ENCODE measurements around the gene TBX21.
"Not testable (repeated sequence)": the region's sequence is repeated elsewhere in the genome, so short reads cannot be mapped to it uniquely, and the experiment has no call there.

TBX21 gene

GRCh38 chr17:47735139-47735464 lies 2.1 kb downstream of the TBX21 start:
- TF ChIP-seq CTCF (conservative IDR thresholded peaks at IDR 0.05; ENCODE audit: low read depth, low read length): no peak
- DNase-seq (ENCODE audit: low read depth): no peak
- H3K4me3 ChIP-seq (ENCODE audit: low read length): no peak overlapping the region

GRCh38 chr17:47735536-47736011 lies 2.5 kb downstream of the TBX21 start:
- no peak for TF ChIP-seq CTCF (conservative IDR thresholded peaks at IDR 0.05; ENCODE audit: low read depth, low read length)
- no peak for DNase-seq (ENCODE audit: low read depth)

GRCh38 chr17:47736501-47737495 lies 3.8 kb downstream of the TBX21 start:
- H3K4me3 ChIP-seq (ENCODE audit: low read length): no peak overlapping the region
- TF ChIP-seq CTCF (conservative IDR thresholded peaks at IDR 0.05; ENCODE audit: low read depth, low read length): no peak
- no peak for DNase-seq (ENCODE audit: low read depth)

More at GRCh38 chr17:47735536-47736011, 2.5 kb downstream of the TBX21 start:
- H3K4me3 ChIP-seq (ENCODE audit: low read length): no peak overlapping the region

- H3K4me3 ChIP-seq (ENCODE audit: low read length): no peak overlapping the region
- no peak for TF ChIP-seq CTCF (conservative IDR thresholded peaks at IDR 0.05; ENCODE audit: low read depth, low read length)
- DNase-seq (ENCODE audit: low read depth): no peak
Measured at GRCh38 chr17:47738178-47738577, 5.1 kb downstream of the TBX21 start.

- DNase-seq (ENCODE audit: low read depth): no peak
- no peak overlapping the region for H3K4me3 ChIP-seq (ENCODE audit: low read length)
- no peak for TF ChIP-seq CTCF (conservative IDR thresholded peaks at IDR 0.05; ENCODE audit: low read depth, low read length)
Measured at GRCh38 chr17:47739150-47739549, 6.1 kb downstream of the TBX21 start.

GRCh38 chr17:47739945-47740344 lies 6.9 kb downstream of the TBX21 start:
- not testable (repeated sequence) for DNase-seq (ENCODE audit: low read depth); H3K4me3 ChIP-seq (ENCODE audit: low read length)

- no peak overlapping the region for H3K4me3 ChIP-seq (ENCODE audit: low read length)
- no peak for DNase-seq (ENCODE audit: low read depth)
- TF ChIP-seq CTCF (conservative IDR thresholded peaks at IDR 0.05; ENCODE audit: low read depth, low read length): no peak
Measured at GRCh38 chr17:47741109-47741792, 8.2 kb downstream of the TBX21 start.

Data from retinal pigment epithelial cell (primary cell).